Spleen (tissue), 11 donors: ENCODE results near the gene KCNG2. TPM values are rescaled to one million over a fixed set of nuclear protein-coding genes. Genes with fewer than 3 reads are reported as not detected.
"Not testable (repeated sequence)": the region's sequence is repeated elsewhere in the genome, so short reads cannot be mapped to it uniquely, and the experiment has no call there.

Source experiments
- DNase-seq: peaks from one replicate; pipeline ENCODE4 v3.0.0-alpha.2; 2020
- H3K27ac ChIP-seq, 8 donors: fragments of 200-600 bp; sonication (generic) in 7 of 8; 1 replicate in 4 of 8; 2 replicates in 4 of 8; pipeline versions ENCODE4 v1.5.0 to v1.8.0; 2016 to 2021; ENCODE audit warnings: inconsistent platforms in 4 of 8, mild to moderate bottlenecking in 4 of 8, moderate library complexity in 1 of 8
- H3K27me3 ChIP-seq, 7 donors: fragments of 200-600 bp; sonication (generic) in 6 of 7; replicated peaks in 1 of 7; 1 replicate in 4 of 7; 2 replicates in 3 of 7; pipeline versions ENCODE4 v1.5.0 to v1.8.0; 2016 to 2021; ENCODE audit warnings: inconsistent platforms in 3 of 7, mild to moderate bottlenecking in 1 of 7
- H3K36me3 ChIP-seq, 6 donors: fragments of 200-600 bp; sonication (generic) in 5 of 6; 1 replicate in 4 of 6; 2 replicates in 2 of 6; pipeline versions ENCODE4 v1.5.0 to v1.8.0; 2016 to 2021; ENCODE audit warnings: inconsistent platforms in 2 of 6
- H3K4me1 ChIP-seq, 6 donors: fragments of 200-600 bp; sonication (generic) in 5 of 6; 1 replicate in 3 of 6; 2 replicates in 3 of 6; pipeline versions ENCODE4 v1.5.0 to v1.8.0; 2016 to 2021; ENCODE audit warnings: inconsistent platforms in 3 of 6
- H3K4me3 ChIP-seq, 8 donors: fragments of 200-600 bp; sonication (generic) in 7 of 8; 1 replicate in 4 of 8; 2 replicates in 4 of 8; pipeline versions ENCODE4 v1.5.0 to v1.8.0; 2016 to 2021; ENCODE audit warnings: inconsistent platforms in 4 of 8, mild to moderate bottlenecking in 4 of 8, moderate library complexity in 2 of 8
- H3K9me3 ChIP-seq, 8 donors: fragments of 200-600 bp; sonication (generic) in 7 of 8; 1 replicate in 4 of 8; 2 replicates in 4 of 8; pipeline versions ENCODE4 v1.5.0 to v1.8.0; 2016 to 2021; ENCODE audit warnings: inconsistent platforms in 4 of 8
- CTCF ChIP-seq, 11 experiments: fragments of 200-600 bp in 7 of 11; fragments of 450-650 bp in 4 of 11; sonication (generic) in 4 of 11; IDR thresholded peaks in 8 of 11; conservative IDR thresholded peaks in 3 of 11; 1 replicate in 7 of 11; 2 replicates in 4 of 11; pipeline versions ENCODE4 v1.4.0 to v1.8.0; 2016 to 2021; ENCODE audit warnings: antibody characterized with exemption in 11 of 11, inconsistent platforms in 4 of 11, mild to moderate bottlenecking in 1 of 11
- POLR2A ChIP-seq, 3 donors: fragments of 450-650 bp; IDR thresholded peaks; one replicate each; pipeline ENCODE4 v1.5.1; 2017; ENCODE audit warnings: antibody characterized with exemption in 3 of 3, mild to moderate bottlenecking in 1 of 3
- POLR2AphosphoS5 ChIP-seq, 3 donors: sonication (generic); formaldehyde crosslinking; IDR thresholded peaks; one replicate each; pipeline ENCODE4 v1.5.1; 2017; ENCODE audit warnings: antibody characterized with exemption in 3 of 3
- WGBS, 5 donors: extraction: QIAGEN DNeasy Blood & Tissue Kit in 3 of 5; methylation state at CpG; one replicate each; pipeline versions ENCODE4 v1.1.5 to v1.1.7; 2013 to 2018; 5-methylcytosine and 5-hydroxymethylcytosine counted together
- intact Hi-C: fragments of 100-400 bp; cut with DNase I; formaldehyde crosslinking; loops from one replicate; pipeline ENCODE4 v1.15.0; 2023; ENCODE audit warnings: low total_unique reads
- polyA plus RNA-seq, 3 donors: library from polyadenylated mRNA; stranded (reverse); fragments of 200-250 nt; gene quantifications; one replicate each; pipeline ENCODE4 v1.2.1, GENCODE V29; 2013
- total RNA-seq, 7 donors: library from RNA; depleted of rRNA in 3 of 7; stranded (reverse); fragments of >200 nt in 3 of 7; fragmentation: NEBNext Ultra II Directional in 4 of 7; extraction: Animal tissue kit (Norgen Biotek cat#: 25700) in 4 of 7; gene quantifications; one replicate each; pipeline versions ENCODE4 v1.1.0 to v1.2.1, GENCODE V29; 2016 to 2021
- donor health status: healthy with polysubstance abuse.
- donor health status: DM: no; HTN: no; CAD: no; lungs with moderate emphysema.
- donor health status: DM: no; HTN: no; CAD: no.
- donor health status: Bipolar disorder and iron deficiency.
- donor health status: healthy.
- donor health status: DM: no; HTN: no; CAD: no.
- donor health status: DM: yes; HTN: yes; CAD: no.

KCNG2 gene
- total and polyA plus RNA-seq, 10 donors: 0.15 to 3.2 (median 0.38) TPM; not detected in 1

DNA sequence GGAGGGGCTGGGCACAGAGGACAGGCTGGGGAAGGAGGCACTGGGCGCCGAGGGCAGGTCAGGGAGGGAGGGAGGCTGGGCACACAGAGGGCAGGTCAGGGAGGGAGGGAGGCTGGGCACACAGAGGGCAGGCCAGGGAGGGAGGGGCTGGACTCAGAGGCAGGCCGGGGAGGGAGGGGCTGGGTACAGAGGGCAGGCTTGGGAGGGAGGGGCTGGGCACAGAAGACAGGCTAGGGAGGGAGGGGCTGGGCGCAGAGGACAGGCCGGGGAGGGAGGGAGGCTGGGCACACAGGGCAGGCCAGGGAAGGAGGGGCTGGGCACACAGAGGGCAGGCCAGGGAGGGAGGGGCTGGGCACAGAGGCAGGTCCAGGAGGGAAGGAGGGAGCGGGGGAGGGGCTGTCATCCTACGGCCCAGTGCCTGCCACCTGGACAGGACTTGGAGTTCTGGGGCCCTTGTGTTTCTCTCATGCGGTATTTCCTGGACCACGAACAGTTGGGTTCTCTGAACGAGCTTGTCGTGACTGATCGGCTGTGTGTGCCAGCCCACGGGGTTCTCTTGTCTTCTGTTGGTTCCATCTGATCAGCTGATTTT lies 46.7 kb upstream of the KCNG2 start:
- H3K36me3 ChIP-seq: peaks cover 8 to 83% (median 56%) of the 10 kb centered on the region in 6 donors
- intact Hi-C loops: no loop called here
- H3K27me3 ChIP-seq: no peaks in the 10 kb centered on the region
- peaks cover 0 to 7% (median 0%) of the 10 kb centered on the region in 8 donors for H3K9me3 ChIP-seq
- peaks cover 0 to 7% (median 3%) of the 10 kb centered on the region in 6 donors for H3K4me1 ChIP-seq
- no peak overlapping the region for H3K27ac ChIP-seq
- peak; percentile 51 for DNase-seq
- no peak overlapping the region for H3K4me3 ChIP-seq
- WGBS, 5 donors: 81 to 88% (median 87%) methylated on average over 13 of the region's 13 CpGs
- no peak for TF ChIP-seq CTCF (IDR thresholded peaks at IDR 0.05 in 8 of 11, conservative IDR thresholded peaks at IDR 0.05 in 3 of 11)
- TF ChIP-seq POLR2A (IDR thresholded peaks at IDR 0.05): no peak

- H3K27ac ChIP-seq, H3K4me1 ChIP-seq, H3K4me3 ChIP-seq, H3K27me3 ChIP-seq, intact Hi-C loops, H3K9me3 ChIP-seq: not testable (repeated sequence)
- DNase-seq: peak; percentile 58
- peaks cover 8 to 84% (median 57%) of the 10 kb centered on the region in 6 donors for H3K36me3 ChIP-seq
- 97 to 98% (median 97%) methylated on average over 7 to 18 of the region's 20 CpGs for WGBS, 5 donors
Measured at GRCh38 chr18:79751918-79752578, 45.7 kb upstream of the KCNG2 start.

GRCh38 chr18:79752946-79753345 lies 44.8 kb upstream of the KCNG2 start:
- intact Hi-C loops, H3K27ac ChIP-seq, H3K4me1 ChIP-seq, DNase-seq, H3K4me3 ChIP-seq, H3K27me3 ChIP-seq: not testable (repeated sequence)
- 80 to 95% (median 84%) methylated on average over 4 to 6 of the region's 8 CpGs for WGBS, 5 donors
- H3K9me3 ChIP-seq: peaks cover 0 to 16% (median 0%) of the 10 kb centered on the region in 8 donors
- H3K36me3 ChIP-seq: peaks cover 8 to 77% (median 48%) of the 10 kb centered on the region in 6 donors

DNA sequence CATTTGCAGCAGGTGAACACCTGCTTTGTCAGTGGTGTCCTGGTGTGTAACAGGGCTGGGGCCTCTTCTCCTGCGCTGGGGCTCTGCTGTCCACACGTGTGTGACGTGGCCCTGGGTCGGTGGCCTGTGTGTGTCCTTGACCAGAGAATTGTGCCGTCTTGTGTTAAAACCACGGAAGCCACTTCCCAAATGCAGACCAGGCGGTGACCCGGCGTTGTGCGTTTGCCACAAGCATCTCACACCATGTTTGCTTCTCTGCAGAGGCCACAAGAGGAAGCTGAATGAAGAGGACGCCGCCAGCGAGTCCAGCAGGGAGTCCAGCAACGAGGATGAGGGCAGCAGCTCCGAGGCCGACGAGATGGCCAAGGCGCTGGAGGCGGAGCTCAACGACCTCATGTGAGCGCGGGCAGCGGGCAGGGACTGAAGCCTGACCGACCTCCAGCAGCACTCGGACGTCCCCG lies 44.3 kb upstream of the KCNG2 start:
- WGBS, 5 donors: 84 to 92% (median 87%) methylated on average over 27 of the region's 27 CpGs
- Histone ChIP-seq H3K27me3 (no peaks in the 10 kb centered on the region), H3K4me3 (no peak overlapping the region), H3K9me3 (peaks cover 0 to 21% (median 0%) of the 10 kb centered on the region in 8 donors), H3K4me1 (peaks cover 0 to 7% (median 3%) of the 10 kb centered on the region in 6 donors), H3K36me3 (peaks cover 8 to 73% (median 43%) of the 10 kb centered on the region in 6 donors), H3K27ac (no peak overlapping the region)
- TF ChIP-seq CTCF (IDR thresholded peaks at IDR 0.05 in 8 of 11, conservative IDR thresholded peaks at IDR 0.05 in 3 of 11) (no peak), POLR2A (IDR thresholded peaks at IDR 0.05) (no peak), POLR2AphosphoS5 (IDR thresholded peaks at IDR 0.05) (no peak)
- intact Hi-C loops: no loop called here
- DNase-seq: peak; percentile 68

GRCh38 chr18:79754022-79754761 lies 43.5 kb upstream of the KCNG2 start:
- DNase-seq: peak; percentile 69
- 94 to 99% (median 96%) methylated on average over 29 to 35 of the region's 35 CpGs for WGBS, 5 donors
- H3K27me3 ChIP-seq: no peaks in the 10 kb centered on the region

More at GRCh38 chr18:79754022-79754761, 43.5 kb upstream of the KCNG2 start:
- no peak overlapping the region for H3K4me3 ChIP-seq
- TF ChIP-seq CTCF (IDR thresholded peaks at IDR 0.05 in 8 of 11, conservative IDR thresholded peaks at IDR 0.05 in 3 of 11) (no peak), POLR2AphosphoS5 (IDR thresholded peaks at IDR 0.05) (no peak), POLR2A (IDR thresholded peaks at IDR 0.05) (no peak)
- peaks cover 0 to 7% (median 3%) of the 10 kb centered on the region in 6 donors for H3K4me1 ChIP-seq
- peaks cover 0 to 29% (median 5%) of the 10 kb centered on the region in 8 donors for H3K9me3 ChIP-seq
- H3K27ac ChIP-seq: no peak overlapping the region
- intact Hi-C loops: no loop called here
- peaks cover 8 to 65% (median 39%) of the 10 kb centered on the region in 6 donors for H3K36me3 ChIP-seq
